Cardiac fibroblast (primary cell): ENCODE results near the gene MBTPS1.

ENCODE experiments used
- DNase-seq, 2 donors: peaks; one replicate each; pipeline versions ENCODE4 v3.0.0 to v3.0.0-alpha.2; 2010; ENCODE audit warnings: low read depth in 2 of 2
- H3K4me3 ChIP-seq, 2 donors: replicated peaks in 1 of 2; 1 replicate in 1 of 2; 2 replicates in 1 of 2; pipeline ENCODE4 v1.5.1; 2011; ENCODE audit warnings: low read depth in 2 of 2, low read length in 2 of 2, mild to moderate bottlenecking in 2 of 2, moderate library complexity in 1 of 2
- CTCF ChIP-seq: IDR thresholded peaks from one replicate; pipeline ENCODE4 v1.5.1; 2011; ENCODE audit warnings: low read depth, mild to moderate bottlenecking, low read length, inconsistent platforms

MBTPS1 gene

DNA sequence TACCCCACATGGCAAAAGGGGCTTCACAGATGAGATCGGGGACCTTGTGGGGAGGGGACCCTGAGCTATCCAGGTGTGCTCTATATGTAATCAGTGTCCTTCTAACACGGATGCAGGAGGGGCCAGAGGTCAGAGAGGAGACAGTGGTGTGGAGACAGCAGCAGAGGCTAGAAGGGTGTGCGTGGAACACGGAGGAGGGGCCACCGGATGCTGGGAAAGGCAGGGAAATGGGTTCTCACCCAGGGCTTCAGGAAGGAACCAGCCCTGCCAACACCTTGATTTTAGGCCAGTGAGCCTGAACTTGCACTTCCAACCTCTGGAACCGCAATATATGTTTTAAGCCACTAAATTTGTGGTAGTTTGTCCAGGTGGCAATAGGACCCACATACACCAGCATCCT is 69.5 kb downstream of the MBTPS1 start:
- H3K4me3 ChIP-seq = no peak overlapping the region
- DNase-seq = no peak
- TF ChIP-seq CTCF = no peak

DNA sequence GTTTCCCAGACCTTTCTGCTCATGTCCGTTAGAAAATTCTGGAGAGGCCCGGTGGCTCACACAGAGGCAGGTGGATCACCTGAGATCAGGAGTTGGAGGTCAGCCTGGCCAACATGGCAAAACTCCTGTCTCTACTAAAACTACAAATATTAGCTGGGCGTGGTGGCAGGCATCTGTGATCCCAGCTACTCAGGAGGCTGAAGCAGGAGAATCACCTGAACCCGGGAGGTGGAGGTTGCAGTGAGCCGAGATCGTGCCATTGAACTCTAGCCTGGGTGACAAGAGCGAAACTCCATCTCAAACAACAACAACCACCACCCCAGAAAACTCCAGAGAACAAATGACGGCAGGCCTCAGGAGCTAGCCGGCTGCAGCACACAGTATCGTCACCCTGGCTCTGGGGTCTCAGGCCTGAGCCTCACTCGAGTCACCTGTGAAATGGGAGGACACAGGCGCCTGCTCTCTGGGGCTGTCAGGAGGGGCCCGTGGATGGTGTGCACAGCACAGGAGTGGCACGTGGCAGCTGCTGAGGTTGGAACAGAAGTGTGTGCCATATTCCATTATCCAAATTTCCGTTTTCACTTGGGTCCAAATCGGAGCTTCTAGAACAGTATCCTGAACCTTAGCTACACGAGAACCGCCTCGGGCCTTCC is 70.8 kb downstream of the MBTPS1 start:
- no peak for DNase-seq
- H3K4me3 ChIP-seq = no peak overlapping the region
- no peak for TF ChIP-seq CTCF

GRCh38 chr16:84045001-84045817 is 71.5 kb downstream of the MBTPS1 start:
- H3K4me3 ChIP-seq = no peak overlapping the region
- no peak for TF ChIP-seq CTCF
- DNase-seq = no peak

DNA sequence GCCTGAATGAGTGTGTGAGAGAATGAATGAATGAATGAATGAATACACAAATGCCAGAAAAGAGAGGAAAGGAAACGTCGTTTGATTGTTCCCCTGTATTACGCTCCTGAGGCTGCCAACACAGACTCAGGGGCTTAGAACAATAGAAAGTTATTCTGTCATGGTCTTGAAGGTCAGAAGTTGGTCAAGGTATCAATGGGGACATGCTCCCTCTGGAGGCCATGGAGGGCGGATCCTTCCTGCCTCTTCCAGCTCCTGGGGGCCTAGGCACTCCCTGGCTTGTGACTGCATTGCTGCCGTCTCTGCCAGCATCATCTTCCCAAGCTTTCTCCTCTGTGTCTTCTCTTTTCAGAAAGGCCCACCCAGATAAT is 72.6 kb downstream of the MBTPS1 start:
- TF ChIP-seq CTCF = peak; percentile 42
- H3K4me3 ChIP-seq = no peak overlapping the region
- peak; percentile 36 to 48 for DNase-seq

- TF ChIP-seq CTCF = no peak
- DNase-seq = no peak
- H3K4me3 ChIP-seq = no peak overlapping the region
Observed at GRCh38 chr16:84043486-84044117, 73.1 kb downstream of the MBTPS1 start.

- H3K4me3 ChIP-seq = no peak overlapping the region
- no peak for TF ChIP-seq CTCF
- DNase-seq = no peak
Observed at GRCh38 chr16:84042879-84043485, 73.8 kb downstream of the MBTPS1 start.
